Colonic mucosa (tissue), 4 donors: Measurements from ENCODE around the gene ZNF681. TPM values are rescaled to one million over a fixed set of nuclear protein-coding genes. Genes with fewer than 3 reads are reported as not detected.

Experiments used
- DNase-seq: peaks from one replicate; pipeline ENCODE4 v3.0.0-alpha.2; 2020
- H3K27ac ChIP-seq: fragments of 200-600 bp; one replicate; pipeline ENCODE4 v1.8.0; 2021
- H3K27me3 ChIP-seq: fragments of 200-600 bp; one replicate; pipeline ENCODE4 v1.8.0; 2021
- H3K36me3 ChIP-seq: fragments of 200-600 bp; one replicate; pipeline ENCODE4 v1.8.0; 2021
- H3K4me1 ChIP-seq: fragments of 200-600 bp; one replicate; pipeline ENCODE4 v1.8.0; 2021; ENCODE audit warnings: mild to moderate bottlenecking
- H3K4me3 ChIP-seq: fragments of 200-600 bp; one replicate; pipeline ENCODE4 v1.8.0; 2021
- H3K9ac ChIP-seq, 2 donors: one replicate each; pipeline ENCODE4 v1.7.0; 2013; ENCODE audit warnings: control low read depth in 2 of 2, low read depth in 2 of 2, low read length in 2 of 2
- H3K9me3 ChIP-seq: fragments of 200-600 bp; one replicate; pipeline ENCODE4 v1.8.0; 2021
- intact Hi-C: fragments of 100-400 bp; cut with DNase I; formaldehyde crosslinking; loops from one replicate; pipeline ENCODE4 v1.14.1; 2022
- total RNA-seq, 2 donors: library from RNA; stranded (reverse); fragmentation: NEBNext Ultra II Directional in 1 of 2; extraction: Animal tissue kit (Norgen Biotek cat#: 25700) in 1 of 2; gene quantifications; one replicate each; pipeline ENCODE4 v1.2.1, GENCODE V29; 2021
- TF ChIP-seq, protein P1 (sequence below): fragments of 200-600 bp; IDR thresholded peaks from one replicate; pipeline ENCODE4 v1.8.0; 2022; ENCODE audit warnings: antibody characterized with exemption, mild to moderate bottlenecking
- donor health status: healthy.
- donor health status: DM: no; HTN: no; CAD: no.
- donor health status: DM: no; HTN: no; CAD: no.

Gene ZNF681
- total RNA-seq, 2 donors from 2014 or later: 2.9 to 3.2 TPM

GRCh38 chr19:23789246-23789645, 30.6 kb upstream of the ZNF681 start:
- no peak overlapping the region for H3K27ac ChIP-seq
- no peaks in the 10 kb centered on the region for H3K9me3 ChIP-seq
- intact Hi-C loops: no loop called here
- no peaks in the 10 kb centered on the region for H3K4me1 ChIP-seq
- H3K36me3 ChIP-seq: no peaks in the 10 kb centered on the region
- TF ChIP-seq, protein P1, sequence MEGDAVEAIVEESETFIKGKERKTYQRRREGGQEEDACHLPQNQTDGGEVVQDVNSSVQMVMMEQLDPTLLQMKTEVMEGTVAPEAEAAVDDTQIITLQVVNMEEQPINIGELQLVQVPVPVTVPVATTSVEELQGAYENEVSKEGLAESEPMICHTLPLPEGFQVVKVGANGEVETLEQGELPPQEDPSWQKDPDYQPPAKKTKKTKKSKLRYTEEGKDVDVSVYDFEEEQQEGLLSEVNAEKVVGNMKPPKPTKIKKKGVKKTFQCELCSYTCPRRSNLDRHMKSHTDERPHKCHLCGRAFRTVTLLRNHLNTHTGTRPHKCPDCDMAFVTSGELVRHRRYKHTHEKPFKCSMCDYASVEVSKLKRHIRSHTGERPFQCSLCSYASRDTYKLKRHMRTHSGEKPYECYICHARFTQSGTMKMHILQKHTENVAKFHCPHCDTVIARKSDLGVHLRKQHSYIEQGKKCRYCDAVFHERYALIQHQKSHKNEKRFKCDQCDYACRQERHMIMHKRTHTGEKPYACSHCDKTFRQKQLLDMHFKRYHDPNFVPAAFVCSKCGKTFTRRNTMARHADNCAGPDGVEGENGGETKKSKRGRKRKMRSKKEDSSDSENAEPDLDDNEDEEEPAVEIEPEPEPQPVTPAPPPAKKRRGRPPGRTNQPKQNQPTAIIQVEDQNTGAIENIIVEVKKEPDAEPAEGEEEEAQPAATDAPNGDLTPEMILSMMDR: no peak
- H3K27me3 ChIP-seq: no peaks in the 10 kb centered on the region
- no peak overlapping the region for H3K4me3 ChIP-seq
- DNase-seq: no peak
- H3K9ac ChIP-seq: no peak overlapping the region

- Histone ChIP-seq H3K4me3 (no peak overlapping the region), H3K4me1 (no peaks in the 10 kb centered on the region), H3K9me3 (no peaks in the 10 kb centered on the region), H3K9ac (no peak overlapping the region), H3K27me3 (no peaks in the 10 kb centered on the region), H3K36me3 (no peaks in the 10 kb centered on the region), H3K27ac (no peak overlapping the region)
- no peak for DNase-seq
- intact Hi-C loops: no loop called here
- TF ChIP-seq, protein P1: no peak
These were observed 29.7 kb upstream of the ZNF681 start for GRCh38 chr19:23788411-23788810.

- intact Hi-C loops: no loop called here
- Histone ChIP-seq H3K36me3 (no peaks in the 10 kb centered on the region), H3K9me3 (no peaks in the 10 kb centered on the region), H3K4me3 (no peak overlapping the region), H3K9ac (no peak overlapping the region), H3K27me3 (no peaks in the 10 kb centered on the region), H3K27ac (no peak overlapping the region), H3K4me1 (no peaks in the 10 kb centered on the region)
- DNase-seq: peak; percentile 19
- TF ChIP-seq, protein P1: no peak
These were observed 28.4 kb upstream of the ZNF681 start for GRCh38 chr19:23787106-23787505.

DNA sequence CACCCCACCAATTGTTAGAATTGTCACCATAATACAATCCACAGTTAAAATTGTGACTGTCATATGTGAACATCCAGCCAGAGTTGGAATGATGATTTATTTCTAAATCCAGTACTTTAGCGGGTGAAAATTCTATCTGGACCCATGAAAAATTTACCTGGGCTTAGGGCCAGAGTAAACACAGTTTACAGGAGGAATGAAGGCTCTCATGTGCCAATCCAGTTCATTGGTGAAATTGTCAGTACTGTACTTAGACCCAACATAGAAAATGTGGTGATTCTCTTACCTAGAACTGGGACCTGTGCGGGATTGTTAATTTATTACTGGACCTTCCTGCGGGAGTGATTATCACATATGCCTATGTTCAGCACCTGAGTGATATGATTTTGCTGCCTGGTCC, 27.3 kb upstream of the ZNF681 start:
- Histone ChIP-seq H3K9ac (no peak overlapping the region), H3K27me3 (no peaks in the 10 kb centered on the region), H3K36me3 (no peaks in the 10 kb centered on the region), H3K4me1 (no peaks in the 10 kb centered on the region), H3K27ac (no peak overlapping the region), H3K4me3 (no peak overlapping the region), H3K9me3 (no peaks in the 10 kb centered on the region)
- intact Hi-C loops: no loop called here
- DNase-seq: no peak
- TF ChIP-seq, protein P1: no peak

DNA sequence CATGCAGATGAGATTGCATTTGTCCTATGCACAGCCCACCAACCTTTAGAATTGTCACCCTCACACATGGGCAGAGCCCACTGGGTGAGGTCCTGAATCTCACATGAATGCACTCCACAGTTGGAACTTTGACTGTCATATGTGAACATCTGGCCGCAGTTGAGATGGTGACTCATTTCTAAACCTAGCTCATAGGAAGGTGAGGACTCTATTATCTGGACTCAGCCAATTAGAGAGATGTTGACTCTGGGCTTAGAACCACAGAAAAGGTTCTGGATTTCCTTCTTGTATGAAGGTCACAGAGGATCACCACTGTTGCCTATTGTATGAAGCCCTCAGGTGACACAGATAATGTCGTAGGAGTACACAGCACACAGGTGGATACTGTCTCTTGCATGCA, 25.6 kb upstream of the ZNF681 start:
- Histone ChIP-seq H3K4me3 (no peak overlapping the region), H3K9ac (no peak overlapping the region), H3K27ac (no peak overlapping the region), H3K4me1 (no peaks in the 10 kb centered on the region), H3K36me3 (no peaks in the 10 kb centered on the region), H3K27me3 (no peaks in the 10 kb centered on the region), H3K9me3 (no peaks in the 10 kb centered on the region)
- TF ChIP-seq, protein P1: no peak
- intact Hi-C loops: no loop called here
- no peak for DNase-seq

GRCh38 chr19:23783636-23784035, 24.9 kb upstream of the ZNF681 start:
- no peak overlapping the region for H3K27ac ChIP-seq
- no peak for DNase-seq
- no peaks in the 10 kb centered on the region for H3K4me1 ChIP-seq
- H3K9me3 ChIP-seq: no peaks in the 10 kb centered on the region
- H3K4me3 ChIP-seq: no peak overlapping the region
- H3K27me3 ChIP-seq: no peaks in the 10 kb centered on the region
- intact Hi-C loops: no loop called here
- no peaks in the 10 kb centered on the region for H3K36me3 ChIP-seq
- H3K9ac ChIP-seq: no peak overlapping the region
- TF ChIP-seq, protein P1: no peak
